PFSK-1 (cell line): ENCODE results near the gene TRIP11.

Experiments
- POLR2AphosphoS5 ChIP-seq: IDR thresholded peaks from 2 replicates; pipeline ENCODE4 v1.6.1; 2012; ENCODE audit warnings: low read depth, mild to moderate bottlenecking, control low read depth, low read length, moderate library complexity
- REST ChIP-seq, 2 experiments: IDR thresholded peaks; 2 replicates each; pipeline versions ENCODE4 v1.6.1 to v1.8.0; 2011 to 2012; ENCODE audit warnings: low read depth in 2 of 2, low read length in 2 of 2, control low read depth in 1 of 2, inconsistent platforms in 1 of 2, mild to moderate bottlenecking in 1 of 2, moderate library complexity in 1 of 2; ENCODE audit not compliant: insufficient read depth in 1 of 2

- TF ChIP-seq POLR2AphosphoS5: no peak
- TF ChIP-seq REST (IDR thresholded peaks at IDR 0.05; ENCODE audit: insufficient read depth in 1 of 2, low read depth in 2 of 2, low read length in 2 of 2): no peak
Measured at GRCh38 chr14:91934554-91935285, 105.1 kb downstream of the TRIP11 start.
